ENCODE data around the gene PAX7. TPM values are rescaled to one million over a fixed set of nuclear protein-coding genes. Genes with fewer than 3 reads are reported as not detected.

PAX7 gene
- total and polyA plus RNA-seq, 2 of the 4 experiments (the other 2 are of a cell fraction), result not detected

DNA sequence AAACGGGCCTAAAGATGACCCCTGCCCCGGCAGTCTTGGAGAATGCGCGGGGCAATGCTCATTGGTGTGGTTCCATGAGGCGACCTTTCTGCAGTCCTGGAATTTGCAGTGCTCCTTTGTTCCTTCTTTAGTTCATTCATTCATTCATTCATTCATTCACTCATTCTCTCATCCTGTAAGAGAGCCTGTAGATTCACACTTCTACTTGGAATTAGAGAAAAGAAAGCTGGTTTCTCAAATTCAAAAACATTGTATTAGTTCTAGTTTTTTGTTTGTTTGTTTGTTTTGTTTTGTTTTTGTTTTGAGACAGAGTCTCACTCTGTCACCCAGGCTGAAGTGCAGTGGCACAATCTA lies 31.6 kb downstream of the PAX7 start:
- ATAC-seq (ENCODE audit: low read depth), result no peak
- no peak overlapping the region for H3K4me3 ChIP-seq (ENCODE audit: insufficient read depth, low read depth, low read length)
- intact Hi-C loops (cut with micrococcal nuclease), result no loop called here
- no peak overlapping the region for H2AK5ac ChIP-seq (ENCODE audit: low read depth, low read length)
- CTCF ChIA-PET, result interaction anchor here (1.0 kb wide), 1 partner anchor 74 kb away, joined by 3 read pairs; no protein-coding TSS in a partner anchor
- H4K91ac ChIP-seq (ENCODE audit: insufficient read depth, low read depth, low read length), result no peak overlapping the region
- H3K27me3 ChIP-seq (ENCODE audit: control insufficient read depth, insufficient read depth, low read length), result peaks cover 2% of the 10 kb centered on the region; the same call in 1 of the 2 replicates
- no peak overlapping the region for H3K9ac ChIP-seq (ENCODE audit: low read depth, low read length)
- TF ChIP-seq, protein P1, sequence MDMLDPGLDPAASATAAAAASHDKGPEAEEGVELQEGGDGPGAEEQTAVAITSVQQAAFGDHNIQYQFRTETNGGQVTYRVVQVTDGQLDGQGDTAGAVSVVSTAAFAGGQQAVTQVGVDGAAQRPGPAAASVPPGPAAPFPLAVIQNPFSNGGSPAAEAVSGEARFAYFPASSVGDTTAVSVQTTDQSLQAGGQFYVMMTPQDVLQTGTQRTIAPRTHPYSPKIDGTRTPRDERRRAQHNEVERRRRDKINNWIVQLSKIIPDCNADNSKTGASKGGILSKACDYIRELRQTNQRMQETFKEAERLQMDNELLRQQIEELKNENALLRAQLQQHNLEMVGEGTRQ (IDR thresholded peaks at IDR 0.05; ENCODE audit: low read depth, low read length), result no peak
- no peak for TF ChIP-seq MAZ (IDR thresholded peaks at IDR 0.05; ENCODE audit: borderline replicate concordance, low read depth, low read length)
- no peak for TF ChIP-seq MAFK (IDR thresholded peaks at IDR 0.05; ENCODE audit: low read depth, low read length)
- H3K27ac ChIP-seq (ENCODE audit: insufficient read depth, low read length), result no peak overlapping the region
- H4K8ac ChIP-seq (ENCODE audit: low read depth in 2 of 2, low read length in 2 of 2), result no peak overlapping the region
- no peaks in the 10 kb centered on the region for H4K20me1 ChIP-seq (ENCODE audit: insufficient read depth, low read length)
- in situ Hi-C loops (cut with MboI; ENCODE audit: low sequenced_read_pairs), result no loop called here
- no peak overlapping the region for H3K56ac ChIP-seq (ENCODE audit: extremely low read depth, insufficient read depth, low read length)
- H2BK5ac ChIP-seq (ENCODE audit: low read depth, low read length, poor library complexity, severe bottlenecking), result no peak overlapping the region
- DNase-seq, result no peak
- no peak overlapping the region for H3K4me2 ChIP-seq (ENCODE audit: low read depth, low read length)
- POLR2A ChIA-PET (ENCODE audit: unreplicated experiment), result no interaction called here
- H2AFZ ChIP-seq (replicated peaks; ENCODE audit: low read length, poor library complexity), result no peak overlapping the region
- H2BK20ac ChIP-seq (ENCODE audit: low read depth, low read length), result no peak overlapping the region
- no peaks in the 10 kb centered on the region for H3K9me3 ChIP-seq (ENCODE audit: control insufficient read depth, insufficient read depth, low read length)
- H3K4me1 ChIP-seq (ENCODE audit: control insufficient read depth, insufficient read depth, low read length), result no peaks in the 10 kb centered on the region
- H2BK120ac ChIP-seq (ENCODE audit: low read depth, low read length), result no peak overlapping the region
- no peak overlapping the region for H4K5ac ChIP-seq (ENCODE audit: low read depth, low read length)
- H3K18ac ChIP-seq (ENCODE audit: low read depth, low read length), result no peak overlapping the region
- no peak overlapping the region for H3K23ac ChIP-seq (ENCODE audit: low read depth, low read length)
- dilution Hi-C loops (cut with HindIII; ENCODE audit: low sequenced_read_pairs, unreplicated experiment), result no loop called here
- WGBS, 2 experiments (ENCODE audit: extremely low coverage in 2 of 2, insufficient read length in 1 of 2), result 39% methylated on average over 3 of the region's 5 CpGs; no CpG with 5 or more reads in 1 of the 2 experiments
- H2BK15ac ChIP-seq (ENCODE audit: low read depth, low read length), result no peak overlapping the region
- H3K4ac ChIP-seq (ENCODE audit: low read depth, low read length), result no peak overlapping the region
- no peaks in the 10 kb centered on the region for H3K36me3 ChIP-seq (ENCODE audit: control insufficient read depth, insufficient read depth, low read length)
- H3K79me1 ChIP-seq (ENCODE audit: low read depth in 1 of 2, low read length in 2 of 2), result no peaks in the 10 kb centered on the region
- no TSS peak for BruUV-seq (replicated peaks)
- no peaks in the 10 kb centered on the region for H3K9me1 ChIP-seq (ENCODE audit: insufficient read depth, low read length)
- no peak overlapping the region for H2AK9ac ChIP-seq (replicated peaks; ENCODE audit: low read depth, low read length, poor library complexity)
- no peak overlapping the region for H3K14ac ChIP-seq (replicated peaks; ENCODE audit: low read depth, low read length)

All from IMR-90 (cell line).